H7 (cell line): Measurements from ENCODE around the gene PRSS56. TPM values are rescaled to one million over a fixed set of nuclear protein-coding genes. Genes with fewer than 3 reads are reported as not detected.

ENCODE experiments used
- DNase-seq: peaks from one replicate; pipeline ENCODE4 v3.0.0; 2012
- H3K27me3 ChIP-seq: 2 replicates; pipeline ENCODE4 v1.6.0; 2011; ENCODE audit warnings: mild to moderate bottlenecking, low read length; ENCODE audit not compliant: control insufficient read depth, insufficient read depth
- H3K36me3 ChIP-seq: replicated peaks from 2 replicates; pipeline ENCODE4 v1.5.1; 2011; ENCODE audit warnings: low read length; ENCODE audit not compliant: control insufficient read depth, insufficient read depth
- H3K4me3 ChIP-seq: 2 replicates; pipeline ENCODE4 v1.5.1; 2011; ENCODE audit warnings: low read depth, mild to moderate bottlenecking, control low read depth, low read length, moderate library complexity; ENCODE audit not compliant: insufficient read depth
- total RNA-seq: library from RNA; depleted of rRNA; stranded (reverse); fragments of >200 nt; shearing (Covaris generic); gene quantifications from 2 replicates; pipeline ENCODE4 v1.2.3, GENCODE V29; 2014

The PRSS56 gene
- total RNA-seq, 1 experiment from 2014 or later: not detected

- no peak for DNase-seq
- H3K4me3 ChIP-seq: no peak overlapping the region
- H3K36me3 ChIP-seq: no peaks in the 10 kb centered on the region
- H3K27me3 ChIP-seq: peaks cover 47% of the 10 kb centered on the region
Measured at GRCh38 chr2:232483923-232484627, 36.1 kb upstream of the PRSS56 start.

DNA sequence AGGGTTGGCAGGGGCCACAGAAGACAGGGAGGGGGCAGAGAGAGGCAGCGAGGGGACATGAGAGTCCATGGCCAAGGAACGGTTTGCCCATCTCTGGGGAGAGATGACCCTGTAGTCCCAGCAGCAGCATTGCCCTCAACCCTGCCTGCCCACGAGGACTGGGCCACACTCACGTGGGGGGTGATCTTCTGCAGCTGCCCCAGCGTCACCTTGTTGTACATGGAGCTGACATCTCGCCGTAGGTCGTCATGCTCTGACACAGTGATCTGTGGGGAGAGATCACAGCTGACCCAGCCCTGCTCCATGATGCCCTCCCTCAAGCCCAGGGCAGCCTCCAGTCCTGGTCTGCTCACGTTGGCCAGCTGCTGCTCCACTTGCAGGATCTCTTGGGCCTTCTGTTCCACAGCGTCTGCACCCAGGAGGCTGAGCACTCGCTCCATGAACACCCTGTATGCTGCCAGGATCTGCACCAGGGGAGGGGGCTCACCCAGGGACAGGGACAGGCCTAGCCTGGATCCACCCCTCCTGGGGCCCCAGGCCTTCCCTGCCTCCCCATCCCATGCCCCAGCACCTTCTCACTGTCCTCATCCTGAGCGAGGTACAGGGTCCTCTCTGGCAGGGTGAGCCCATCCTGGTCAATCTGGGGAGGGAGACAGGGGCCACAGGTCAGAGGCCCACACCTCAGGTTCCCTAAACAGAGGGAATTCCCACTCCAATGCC is 35.4 kb upstream of the PRSS56 start:
- H3K27me3 ChIP-seq: peaks cover 50% of the 10 kb centered on the region
- H3K36me3 ChIP-seq: no peaks in the 10 kb centered on the region
- DNase-seq: no peak
- no peak overlapping the region for H3K4me3 ChIP-seq

DNA sequence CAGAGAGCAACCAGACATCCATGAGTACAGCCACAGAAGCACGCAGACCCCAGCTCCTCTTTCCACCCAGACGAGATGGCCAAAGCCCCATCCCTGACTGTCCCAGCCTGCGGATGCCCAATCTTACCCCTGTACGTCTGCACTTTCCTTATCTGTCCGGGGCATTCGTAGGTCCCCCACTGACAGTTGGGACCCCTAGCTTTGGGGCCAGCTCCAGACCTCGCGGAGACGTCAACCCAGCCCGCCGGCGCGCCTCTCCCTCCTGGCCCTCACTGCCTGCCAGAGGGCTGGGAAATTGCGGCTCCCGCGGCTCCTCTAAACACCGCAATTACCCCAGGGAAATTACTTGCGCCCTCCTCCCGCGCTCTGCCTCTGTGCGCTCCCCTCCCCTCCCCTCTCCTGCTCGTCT is 34.8 kb upstream of the PRSS56 start:
- no peaks in the 10 kb centered on the region for H3K36me3 ChIP-seq
- H3K4me3 ChIP-seq: peak overlapping the region; percentile 39
- no peak for DNase-seq
- peaks cover 52% of the 10 kb centered on the region for H3K27me3 ChIP-seq

DNA sequence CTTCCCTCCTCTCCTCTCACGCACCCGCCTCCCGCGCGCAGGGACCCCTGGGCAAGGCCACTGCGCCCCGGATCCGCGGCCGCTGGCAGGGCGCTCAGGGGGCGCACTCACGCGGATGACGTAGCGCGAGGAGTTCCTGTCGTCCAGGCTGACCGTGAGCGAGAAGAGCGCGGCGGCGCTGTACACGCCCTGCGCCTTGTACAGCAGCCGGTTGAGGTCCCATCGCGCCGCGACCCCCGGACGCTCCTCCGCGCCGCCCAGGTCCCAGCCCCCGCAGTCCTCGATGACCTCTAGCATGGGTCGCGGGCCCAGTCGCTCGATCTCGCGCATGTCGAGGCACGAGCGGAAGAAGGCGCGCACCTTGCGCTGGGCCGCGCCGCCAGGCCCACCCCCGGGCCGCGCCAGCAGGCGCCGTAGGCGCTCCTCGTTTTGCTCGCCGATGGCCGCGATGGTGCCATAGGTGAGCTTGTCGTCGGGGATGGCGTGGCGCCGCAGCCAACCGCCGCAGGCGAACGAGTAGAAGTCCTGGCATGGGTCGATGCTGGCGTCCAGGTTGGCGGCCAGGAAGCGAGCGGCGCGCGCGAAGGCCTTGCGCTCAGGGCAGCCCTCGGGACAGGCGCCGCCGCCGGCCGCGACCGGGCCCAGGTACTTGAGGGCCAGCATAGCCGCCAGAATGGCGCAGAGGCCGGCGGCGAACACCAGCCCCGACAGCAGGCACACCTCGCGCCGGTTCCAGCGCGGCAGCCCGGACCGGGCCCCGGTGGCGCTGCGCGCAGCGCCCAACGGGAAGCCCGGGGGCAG is 34.2 kb upstream of the PRSS56 start:
- no peaks in the 10 kb centered on the region for H3K36me3 ChIP-seq
- peak overlapping the region; percentile 39 for H3K4me3 ChIP-seq
- H3K27me3 ChIP-seq: peaks cover 52% of the 10 kb centered on the region
- DNase-seq: peak; percentile 83

DNA sequence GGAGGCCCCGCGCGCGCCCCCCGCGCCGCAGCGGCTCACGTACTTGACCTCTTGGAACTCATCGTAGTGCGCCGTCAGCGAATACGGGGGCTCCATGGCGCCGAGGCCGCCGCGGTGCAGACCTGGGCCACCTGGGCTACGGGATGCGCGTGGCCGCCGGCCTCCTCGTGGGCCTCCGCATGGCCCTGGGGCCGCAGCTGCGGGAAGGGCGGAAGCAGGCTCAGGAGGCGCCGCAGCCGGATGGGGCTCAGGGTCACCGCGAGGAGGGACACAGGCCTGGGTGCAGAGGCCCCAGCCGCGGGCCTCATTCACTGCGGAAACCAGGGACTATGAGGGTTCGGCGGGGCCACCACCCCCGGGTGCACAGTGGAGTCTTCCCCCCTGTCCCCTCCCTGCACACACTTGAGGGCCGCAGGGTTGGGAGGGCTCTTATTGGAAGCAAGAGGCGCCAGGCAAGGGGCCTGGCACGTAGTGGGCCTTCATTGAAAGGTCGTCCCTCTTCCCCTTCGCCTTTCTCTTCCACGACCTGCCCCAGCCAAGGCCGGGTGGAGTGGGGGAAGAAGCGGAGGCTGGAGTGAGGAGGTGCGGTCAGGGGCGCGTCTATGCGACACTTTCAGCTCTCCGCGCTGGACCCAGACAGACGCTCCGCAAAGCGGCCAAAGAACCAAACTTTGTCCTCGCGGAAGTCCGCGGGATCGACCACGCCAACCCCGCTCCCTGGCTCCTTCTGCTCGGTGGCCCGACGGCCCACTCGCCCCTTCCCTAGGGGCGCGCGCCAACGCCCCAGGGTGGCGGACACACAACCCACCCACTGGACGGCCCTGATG is 33.4 kb upstream of the PRSS56 start:
- Histone ChIP-seq H3K36me3 (no peaks in the 10 kb centered on the region), H3K27me3 (peaks cover 52% of the 10 kb centered on the region), H3K4me3 (peak overlapping the region; percentile 39)
- peak; percentile 75 for DNase-seq

DNA sequence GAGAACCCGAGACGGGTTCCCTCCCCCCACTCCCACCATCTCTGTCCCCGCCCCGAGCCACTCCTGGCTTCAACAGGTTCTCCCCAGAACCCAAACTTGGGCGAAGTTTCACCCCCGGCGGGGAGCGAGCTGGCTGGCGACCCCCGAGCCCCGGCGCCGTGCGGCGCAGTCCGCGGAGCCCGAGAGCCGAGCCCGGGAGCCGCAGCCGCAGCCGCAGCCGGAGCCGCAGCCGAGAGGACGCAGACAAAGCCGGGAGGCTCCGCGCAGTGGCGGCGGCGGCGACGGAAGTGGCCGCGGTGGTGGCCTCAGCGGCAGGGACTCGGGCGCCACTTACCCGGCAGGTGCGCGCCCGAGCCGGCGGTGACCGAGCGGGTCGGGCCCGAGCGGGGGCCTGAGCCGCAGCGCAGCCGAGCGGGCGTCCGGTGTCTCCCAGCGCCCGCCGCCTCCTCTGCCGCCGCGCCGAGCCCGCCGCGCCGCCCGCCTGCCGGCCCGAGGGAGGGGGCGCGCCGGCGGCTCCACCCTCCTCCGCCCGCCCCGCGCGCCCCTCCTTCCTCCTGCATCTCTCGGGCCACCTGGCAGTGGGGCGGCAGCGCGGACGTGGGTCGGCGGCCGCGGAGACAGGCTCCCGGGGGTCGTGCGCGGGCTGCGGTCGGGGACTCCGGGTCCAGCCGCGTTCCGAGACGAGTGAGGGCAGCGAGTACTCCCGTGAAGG is 32.6 kb upstream of the PRSS56 start, which contains the start of gene ECEL1:
ECEL1 (minus strand) TSS at position 450 of the 712 bp plus-strand sequence. CDS start 1,181 bp downstream, outside the sequence.
- Histone ChIP-seq H3K27me3 (peaks cover 52% of the 10 kb centered on the region), H3K36me3 (no peaks in the 10 kb centered on the region), H3K4me3 (peak within 1 kb of the TSS; percentile 41)
- DNase-seq: peak; percentile 92

GRCh38 chr2:232488097-232488711 is 32.0 kb upstream of the PRSS56 start:
- Histone ChIP-seq H3K27me3 (peaks cover 52% of the 10 kb centered on the region), H3K4me3 (peak overlapping the region; percentile 41), H3K36me3 (no peaks in the 10 kb centered on the region)
- peak; percentile 91 for DNase-seq

DNA sequence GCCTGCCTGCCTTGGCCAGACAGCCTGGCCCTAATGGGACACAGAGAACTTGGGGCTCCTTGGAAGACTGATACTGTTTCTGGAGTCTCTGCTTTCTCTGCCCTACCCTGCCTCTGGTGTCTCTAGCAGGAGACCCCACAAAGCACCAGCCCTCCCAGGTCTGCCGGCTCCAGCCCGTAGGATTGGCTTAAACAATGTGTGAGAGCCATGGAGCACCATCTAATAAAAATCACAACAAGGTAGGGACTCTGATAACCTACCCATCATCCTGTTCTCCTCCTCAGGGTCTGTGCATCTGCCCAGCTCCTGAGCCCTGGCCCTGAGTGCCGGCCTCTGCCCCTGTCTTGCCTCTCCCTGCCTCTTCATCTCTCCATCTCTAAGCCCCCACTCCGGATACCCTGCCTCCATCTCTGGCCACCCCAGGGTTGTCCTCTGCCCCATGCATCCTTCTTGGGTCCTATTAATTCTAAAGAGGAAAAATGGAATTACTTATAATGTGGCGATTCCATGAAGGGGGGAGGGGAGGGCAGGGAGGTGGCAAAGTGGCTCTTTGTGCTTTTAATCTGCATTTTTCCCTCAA is 31.4 kb upstream of the PRSS56 start:
- DNase-seq: peak; percentile 56
- Histone ChIP-seq H3K36me3 (no peaks in the 10 kb centered on the region), H3K4me3 (no peak overlapping the region), H3K27me3 (peaks cover 52% of the 10 kb centered on the region)

- Histone ChIP-seq H3K36me3 (no peaks in the 10 kb centered on the region), H3K4me3 (no peak overlapping the region), H3K27me3 (peaks cover 46% of the 10 kb centered on the region)
- DNase-seq: peak; percentile 88
Measured at GRCh38 chr2:232489516-232490220, 30.5 kb upstream of the PRSS56 start.

DNA sequence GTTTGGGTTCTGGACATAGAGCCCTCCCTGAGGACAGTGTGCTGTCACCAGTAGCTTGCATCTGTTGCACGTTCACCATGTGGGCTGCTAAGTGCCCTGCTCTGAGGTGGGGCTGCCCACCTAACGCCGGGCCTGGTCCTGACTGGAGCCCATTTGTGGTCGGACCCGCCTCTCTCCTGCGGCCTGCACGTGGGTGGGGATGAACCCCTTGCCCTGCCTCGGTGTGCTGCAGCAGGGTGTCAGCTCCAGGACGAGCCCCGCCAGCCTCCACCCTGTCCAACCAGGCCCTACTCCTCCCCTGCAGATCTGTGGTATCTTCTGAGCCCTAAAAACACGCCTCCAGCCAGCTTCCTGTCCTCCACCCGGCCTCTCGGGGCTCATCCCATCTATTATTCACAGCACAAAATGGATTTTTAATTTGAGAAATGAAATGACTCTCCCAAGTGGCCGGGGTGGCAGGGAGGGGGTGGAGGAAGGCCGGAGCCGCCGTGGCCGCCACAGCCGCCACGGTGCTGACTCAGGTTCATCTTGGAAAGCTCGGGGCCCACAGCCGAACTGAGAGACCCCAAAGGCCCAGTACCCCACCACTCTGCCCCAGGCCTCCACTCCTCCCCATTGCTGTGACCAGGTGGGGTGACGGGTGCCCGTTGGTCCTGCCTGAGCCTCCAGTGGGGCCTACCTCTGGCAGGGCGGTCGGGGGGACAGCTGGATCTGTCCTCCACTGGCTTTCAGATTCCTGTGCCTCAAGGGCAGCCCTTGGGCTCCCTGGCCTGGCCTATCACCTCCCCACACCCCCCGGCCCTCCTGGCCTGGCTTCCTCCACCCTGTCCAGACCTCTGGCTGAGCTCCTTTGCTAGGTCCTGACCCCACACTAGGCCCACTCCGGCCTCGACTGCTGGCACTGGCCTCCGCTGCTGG is 29.7 kb upstream of the PRSS56 start:
- Histone ChIP-seq H3K4me3 (no peak overlapping the region), H3K27me3 (peaks cover 37% of the 10 kb centered on the region), H3K36me3 (no peaks in the 10 kb centered on the region)
- DNase-seq: peak; percentile 58

DNA sequence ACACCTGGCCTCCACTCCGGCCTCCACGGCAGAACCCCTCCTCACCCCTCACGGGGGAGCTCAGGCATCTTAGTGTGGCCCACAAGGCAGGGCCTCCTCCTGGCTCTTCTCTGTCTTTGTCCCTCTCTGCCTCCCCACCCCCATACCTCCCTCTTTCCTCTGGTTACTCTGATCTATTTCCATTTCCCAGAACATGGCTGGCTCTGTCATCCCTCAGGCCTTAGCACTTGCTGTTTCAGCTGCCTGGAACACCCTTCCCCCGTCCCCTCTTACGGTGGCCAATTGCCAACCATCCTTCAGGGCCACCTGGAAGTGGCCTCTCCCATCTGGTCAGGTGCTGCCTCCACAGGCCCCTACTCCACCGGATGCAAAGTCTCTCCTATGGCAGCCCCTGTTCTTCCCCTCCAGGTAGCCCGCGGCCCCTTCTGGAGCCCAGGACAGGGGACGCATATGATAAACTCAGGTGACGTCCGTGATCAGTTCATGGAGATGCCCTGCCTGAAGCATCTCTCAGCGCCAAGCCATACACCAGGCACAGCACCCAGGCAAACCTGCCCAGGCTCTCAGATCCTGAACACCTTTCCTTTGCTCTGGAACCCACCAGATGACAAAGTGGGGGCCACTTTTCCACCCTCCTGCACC is 28.9 kb upstream of the PRSS56 start:
- Histone ChIP-seq H3K4me3 (no peak overlapping the region), H3K27me3 (peaks cover 30% of the 10 kb centered on the region), H3K36me3 (no peaks in the 10 kb centered on the region)
- DNase-seq: peak; percentile 56
